Measurements from ENCODE around the gene CPA1. TPM values are rescaled to one million over a fixed set of nuclear protein-coding genes. Genes with fewer than 3 reads are reported as not detected.

Gene CPA1
- total and polyA plus RNA-seq, 10 of the 15 experiments (the other 5 are each of a cell fraction or from before 2014, with no cell fraction given): 8.0 TPM; not detected in 9

DNA sequence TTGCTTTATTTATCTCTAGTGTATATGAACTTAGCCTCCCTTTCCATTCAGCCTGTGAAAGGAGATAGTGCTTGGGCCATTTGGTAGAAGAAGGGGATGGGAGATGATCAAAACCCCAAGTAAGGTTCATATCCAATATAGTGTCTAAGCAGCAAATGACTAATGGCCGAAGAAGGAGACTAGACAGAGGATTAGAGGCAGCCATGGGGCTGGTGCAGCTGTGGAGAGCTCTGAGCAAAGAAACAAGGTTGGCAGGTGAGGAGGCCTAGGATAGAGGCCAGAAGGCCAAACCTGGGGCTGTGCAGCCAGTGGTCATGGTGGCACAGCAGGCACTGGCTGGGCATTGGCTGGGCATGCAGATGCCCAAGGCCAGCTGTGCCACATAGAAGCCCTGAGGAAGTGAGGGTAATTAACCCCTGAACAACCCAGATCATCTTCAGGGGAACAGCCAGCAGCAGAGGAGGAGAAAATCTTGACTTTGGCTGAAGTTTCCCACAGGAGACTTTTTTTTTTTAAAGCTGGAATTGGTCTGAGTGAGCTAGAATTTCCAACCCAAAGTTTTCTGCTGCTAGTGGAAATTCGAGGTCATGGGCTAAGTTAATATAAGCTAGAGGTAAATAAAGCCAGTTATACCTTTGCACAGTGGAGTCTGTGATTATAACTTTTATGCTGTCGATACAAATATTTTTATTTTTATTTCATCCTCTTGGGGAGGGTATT, 10.3 kb upstream of the CPA1 start:
- intact Hi-C loops (cut with micrococcal nuclease; ENCODE audit: unreplicated experiment): loop anchor here (5.0 kb wide), 2 partner anchors 117 to 128 kb away; no protein-coding TSS in a partner anchor
- no peaks in the 10 kb centered on the region for H3K79me2 ChIP-seq (ENCODE audit: control insufficient read depth, insufficient read depth, low read length)
- in situ Hi-C loops (cut with MboI): no loop called here
- no peak overlapping the region for H3K9ac ChIP-seq (ENCODE audit: control insufficient read depth, insufficient read depth, low read length)
- H3K4me2 ChIP-seq (ENCODE audit: control insufficient read depth, insufficient read depth): no peak overlapping the region
- H3K9me3 ChIP-seq (replicated peaks; ENCODE audit: control insufficient read depth, insufficient read depth, low read length): no peaks in the 10 kb centered on the region; the same call in 2 of the 3 replicates
- H2AFZ ChIP-seq (ENCODE audit: control insufficient read depth, low read depth, low read length): no peak overlapping the region
- no peaks in the 10 kb centered on the region for H3K27me3 ChIP-seq (replicated peaks in 1 of 2; ENCODE audit: control insufficient read depth in 2 of 2, insufficient read depth in 2 of 2, low read length in 1 of 2)
- no TSS peak for BruUV-seq (replicated peaks)
- H3K36me3 ChIP-seq (ENCODE audit: control insufficient read depth in 2 of 2, insufficient read depth in 2 of 2, low read length in 1 of 2): no peaks in the 10 kb centered on the region
- no peak overlapping the region for H3K4me3 ChIP-seq
- TF ChIP-seq KAT2A (conservative IDR thresholded peaks at IDR 0.05; ENCODE audit: control insufficient read depth, low read depth, low read length): no peak
- TF ChIP-seq, protein P1, sequence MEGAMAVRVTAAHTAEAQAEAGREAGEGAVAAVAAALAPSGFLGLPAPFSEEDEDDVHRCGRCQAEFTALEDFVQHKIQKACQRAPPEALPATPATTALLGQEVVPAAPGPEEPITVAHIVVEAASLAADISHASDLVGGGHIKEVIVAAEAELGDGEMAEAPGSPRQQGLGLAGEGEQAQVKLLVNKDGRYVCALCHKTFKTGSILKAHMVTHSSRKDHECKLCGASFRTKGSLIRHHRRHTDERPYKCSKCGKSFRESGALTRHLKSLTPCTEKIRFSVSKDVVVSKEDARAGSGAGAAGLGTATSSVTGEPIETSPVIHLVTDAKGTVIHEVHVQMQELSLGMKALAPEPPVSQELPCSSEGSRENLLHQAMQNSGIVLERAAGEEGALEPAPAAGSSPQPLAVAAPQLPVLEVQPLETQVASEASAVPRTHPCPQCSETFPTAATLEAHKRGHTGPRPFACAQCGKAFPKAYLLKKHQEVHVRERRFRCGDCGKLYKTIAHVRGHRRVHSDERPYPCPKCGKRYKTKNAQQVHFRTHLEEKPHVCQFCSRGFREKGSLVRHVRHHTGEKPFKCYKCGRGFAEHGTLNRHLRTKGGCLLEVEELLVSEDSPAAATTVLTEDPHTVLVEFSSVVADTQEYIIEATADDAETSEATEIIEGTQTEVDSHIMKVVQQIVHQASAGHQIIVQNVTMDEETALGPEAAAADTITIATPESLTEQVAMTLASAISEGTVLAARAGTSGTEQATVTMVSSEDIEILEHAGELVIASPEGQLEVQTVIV (IDR thresholded peaks at IDR 0.05; ENCODE audit: borderline replicate concordance, partially characterized antibody): no peak
- TF ChIP-seq CREM (IDR thresholded peaks at IDR 0.05; ENCODE audit: low read depth): no peak
- TF ChIP-seq, protein P2, sequence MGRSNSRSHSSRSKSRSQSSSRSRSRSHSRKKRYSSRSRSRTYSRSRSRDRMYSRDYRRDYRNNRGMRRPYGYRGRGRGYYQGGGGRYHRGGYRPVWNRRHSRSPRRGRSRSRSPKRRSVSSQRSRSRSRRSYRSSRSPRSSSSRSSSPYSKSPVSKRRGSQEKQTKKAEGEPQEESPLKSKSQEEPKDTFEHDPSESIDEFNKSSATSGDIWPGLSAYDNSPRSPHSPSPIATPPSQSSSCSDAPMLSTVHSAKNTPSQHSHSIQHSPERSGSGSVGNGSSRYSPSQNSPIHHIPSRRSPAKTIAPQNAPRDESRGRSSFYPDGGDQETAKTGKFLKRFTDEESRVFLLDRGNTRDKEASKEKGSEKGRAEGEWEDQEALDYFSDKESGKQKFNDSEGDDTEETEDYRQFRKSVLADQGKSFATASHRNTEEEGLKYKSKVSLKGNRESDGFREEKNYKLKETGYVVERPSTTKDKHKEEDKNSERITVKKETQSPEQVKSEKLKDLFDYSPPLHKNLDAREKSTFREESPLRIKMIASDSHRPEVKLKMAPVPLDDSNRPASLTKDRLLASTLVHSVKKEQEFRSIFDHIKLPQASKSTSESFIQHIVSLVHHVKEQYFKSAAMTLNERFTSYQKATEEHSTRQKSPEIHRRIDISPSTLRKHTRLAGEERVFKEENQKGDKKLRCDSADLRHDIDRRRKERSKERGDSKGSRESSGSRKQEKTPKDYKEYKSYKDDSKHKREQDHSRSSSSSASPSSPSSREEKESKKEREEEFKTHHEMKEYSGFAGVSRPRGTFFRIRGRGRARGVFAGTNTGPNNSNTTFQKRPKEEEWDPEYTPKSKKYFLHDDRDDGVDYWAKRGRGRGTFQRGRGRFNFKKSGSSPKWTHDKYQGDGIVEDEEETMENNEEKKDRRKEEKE (IDR thresholded peaks at IDR 0.05): no peak
- TF ChIP-seq ZNF274 (IDR thresholded peaks at IDR 0.05; ENCODE audit: insufficient read depth, insufficient read length): no peak
- no peak for TF ChIP-seq KLF5 (IDR thresholded peaks at IDR 0.05; ENCODE audit: partially characterized antibody)
- no peak for TF ChIP-seq HDAC6 (IDR thresholded peaks at IDR 0.05; ENCODE audit: unreplicated experiment)
- TF ChIP-seq SMARCA5 (IDR thresholded peaks at IDR 0.05): no peak
- no peak for TF ChIP-seq NBN (IDR thresholded peaks at IDR 0.05)
- TF ChIP-seq, protein P3, sequence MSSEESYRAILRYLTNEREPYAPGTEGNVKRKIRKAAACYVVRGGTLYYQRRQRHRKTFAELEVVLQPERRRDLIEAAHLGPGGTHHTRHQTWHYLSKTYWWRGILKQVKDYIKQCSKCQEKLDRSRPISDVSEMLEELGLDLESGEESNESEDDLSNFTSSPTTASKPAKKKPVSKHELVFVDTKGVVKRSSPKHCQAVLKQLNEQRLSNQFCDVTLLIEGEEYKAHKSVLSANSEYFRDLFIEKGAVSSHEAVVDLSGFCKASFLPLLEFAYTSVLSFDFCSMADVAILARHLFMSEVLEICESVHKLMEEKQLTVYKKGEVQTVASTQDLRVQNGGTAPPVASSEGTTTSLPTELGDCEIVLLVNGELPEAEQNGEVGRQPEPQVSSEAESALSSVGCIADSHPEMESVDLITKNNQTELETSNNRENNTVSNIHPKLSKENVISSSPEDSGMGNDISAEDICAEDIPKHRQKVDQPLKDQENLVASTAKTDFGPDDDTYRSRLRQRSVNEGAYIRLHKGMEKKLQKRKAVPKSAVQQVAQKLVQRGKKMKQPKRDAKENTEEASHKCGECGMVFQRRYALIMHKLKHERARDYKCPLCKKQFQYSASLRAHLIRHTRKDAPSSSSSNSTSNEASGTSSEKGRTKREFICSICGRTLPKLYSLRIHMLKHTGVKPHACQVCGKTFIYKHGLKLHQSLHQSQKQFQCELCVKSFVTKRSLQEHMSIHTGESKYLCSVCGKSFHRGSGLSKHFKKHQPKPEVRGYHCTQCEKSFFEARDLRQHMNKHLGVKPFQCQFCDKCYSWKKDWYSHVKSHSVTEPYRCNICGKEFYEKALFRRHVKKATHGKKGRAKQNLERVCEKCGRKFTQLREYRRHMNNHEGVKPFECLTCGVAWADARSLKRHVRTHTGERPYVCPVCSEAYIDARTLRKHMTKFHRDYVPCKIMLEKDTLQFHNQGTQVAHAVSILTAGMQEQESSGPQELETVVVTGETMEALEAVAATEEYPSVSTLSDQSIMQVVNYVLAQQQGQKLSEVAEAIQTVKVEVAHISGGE (CRISPR knock-in tag; IDR thresholded peaks at IDR 0.05): no peak
- no peak for TF ChIP-seq WRNIP1 (IDR thresholded peaks at IDR 0.05; ENCODE audit: borderline replicate concordance, low read depth, low read length)
- no peak for TF ChIP-seq BMI1 (IDR thresholded peaks at IDR 0.05; ENCODE audit: borderline replicate concordance)
- peaks cover 8% of the 10 kb centered on the region for H3K4me1 ChIP-seq (ENCODE audit: control insufficient read depth, insufficient read depth, low read length)
- SMC1A ChIA-PET (ENCODE audit: uncharacterized antibody, unreplicated experiment): interaction anchor here (0.5 to 0.9 kb wide), 2 partner anchors 23 to 275 kb away, joined by 3 read pairs; no protein-coding TSS in a partner anchor
- POLR2A ChIA-PET: no interaction called here
- H3K27ac ChIP-seq (ENCODE audit: control insufficient read depth, insufficient read depth): no peak overlapping the region
- RAD21 ChIA-PET (ENCODE audit: unreplicated experiment): no interaction called here
- DNase-seq (ENCODE audit: low read depth, low spot score) (no peak), ATAC-seq (no peak), FAIRE-seq (no peak)
- WGBS (ENCODE audit: insufficient coverage, insufficient replicate concordance, low lambda C conversion rate, missing lambda C conversion rate): 61% methylated on average over 3 of the region's 3 CpGs
- CTCF ChIA-PET: no interaction called here
- no peaks in the 10 kb centered on the region for H4K20me1 ChIP-seq (ENCODE audit: control insufficient read depth, insufficient read depth)
